ENCODE results near the gene TTI1. TPM values are rescaled to one million over a fixed set of nuclear protein-coding genes. Genes with fewer than 3 reads are reported as not detected.

Gene TTI1
- total RNA-seq, 1 experiment from 2014 or later, result 37.4 TPM

DNA sequence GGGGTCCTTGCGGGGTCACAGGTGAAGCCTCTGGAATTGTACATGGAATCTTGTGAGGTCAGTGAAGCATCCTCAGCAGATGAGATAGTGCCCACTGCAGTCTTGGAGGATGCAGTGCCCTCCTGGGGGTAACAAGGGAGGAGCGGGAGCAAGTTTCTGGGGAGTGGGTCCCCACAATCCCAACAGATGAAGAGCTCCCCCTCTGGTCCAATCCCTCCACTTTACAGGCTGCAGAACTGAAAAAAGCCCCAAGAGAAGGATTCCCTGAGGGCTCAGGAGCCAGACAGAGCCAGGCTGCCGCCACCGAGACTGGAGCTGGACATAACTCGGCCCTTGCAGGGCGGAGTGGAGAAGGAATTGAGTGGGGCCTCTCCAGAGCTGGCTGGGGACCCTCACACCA, 52.4 kb downstream of the TTI1 start:
- WGBS (ENCODE audit: extremely low coverage, insufficient read length, low lambda C conversion rate), result no CpG with 5 or more reads among the region's 6 CpGs
- no peaks in the 10 kb centered on the region for H3K9me3 Mint-ChIP-seq
- no peak for DNase-seq
- no peak overlapping the region for H3K4me3 Mint-ChIP-seq
- Histone ChIP-seq H4K20me1 (ENCODE audit: control insufficient read depth, insufficient read depth, insufficient read length) (no peaks in the 10 kb centered on the region), H3K79me2 (ENCODE audit: insufficient read depth, low read length) (no peaks in the 10 kb centered on the region), H4K8ac (replicated peaks; ENCODE audit: insufficient read length, low read depth, low read length) (no peak overlapping the region), H2AK5ac (ENCODE audit: insufficient read length, low read length) (no peak overlapping the region), H2BK120ac (ENCODE audit: low read depth, low read length, poor library complexity, severe bottlenecking) (no peak overlapping the region), H2AFZ (ENCODE audit: low read length) (no peak overlapping the region), H4K5ac (ENCODE audit: insufficient read length, low read depth, low read length) (no peak overlapping the region), H3T11ph (ENCODE audit: low read length) (no peak overlapping the region), H3K79me1 (ENCODE audit: insufficient read depth, low read depth, low read length, poor library complexity, severe bottlenecking) (no peaks in the 10 kb centered on the region), H3K23me2 (ENCODE audit: insufficient read length, low read depth, low read length, poor library complexity, severe bottlenecking) (peaks cover 3% of the 10 kb centered on the region), H3K56ac (ENCODE audit: insufficient read length, low read depth, low read length) (no peak overlapping the region), H2BK20ac (ENCODE audit: low read depth, low read length, poor library complexity, severe bottlenecking) (no peak overlapping the region), H3K23ac (ENCODE audit: insufficient read length, low read depth, low read length) (no peak overlapping the region), H3K4me2 (ENCODE audit: insufficient read depth, insufficient read length, low read length) (no peak overlapping the region), H2BK12ac (ENCODE audit: insufficient read length, low read depth, low read length) (no peak overlapping the region), H3K4ac (ENCODE audit: low read depth, low read length) (no peak overlapping the region), H2BK5ac (ENCODE audit: insufficient read length, low read length) (no peak overlapping the region), H2BK15ac (ENCODE audit: low read depth, low read length) (no peak overlapping the region), H4K91ac (ENCODE audit: insufficient read length, low read depth, low read length) (no peak overlapping the region), H3K14ac (ENCODE audit: insufficient read depth, low read length) (no peak overlapping the region), H3K27ac (ENCODE audit: insufficient read length, low read depth, low read length) (no peak overlapping the region), H3K4me1 (ENCODE audit: insufficient read depth, low read length) (0 out of 2 replicates have a peak, but pooled peaks cover 2% of the 10 kb centered on the region), H3K9me3 (ENCODE audit: control insufficient read depth, low read depth, low read length) (no peaks in the 10 kb centered on the region), H3K18ac (ENCODE audit: insufficient read length, low read depth, low read length) (no peak overlapping the region), H3K27me3 (ENCODE audit: insufficient read depth, low read length) (no peaks in the 10 kb centered on the region), H3K9ac (ENCODE audit: extremely low read depth, insufficient read length, low read length) (no peak overlapping the region)
- peaks cover 14 to 31% of the 10 kb centered on the region in 2 experiments for H3K4me1 Mint-ChIP-seq
- H3K27me3 Mint-ChIP-seq (ENCODE audit: low read depth), result peaks cover 7% of the 10 kb centered on the region
- TF ChIP-seq, protein P1, sequence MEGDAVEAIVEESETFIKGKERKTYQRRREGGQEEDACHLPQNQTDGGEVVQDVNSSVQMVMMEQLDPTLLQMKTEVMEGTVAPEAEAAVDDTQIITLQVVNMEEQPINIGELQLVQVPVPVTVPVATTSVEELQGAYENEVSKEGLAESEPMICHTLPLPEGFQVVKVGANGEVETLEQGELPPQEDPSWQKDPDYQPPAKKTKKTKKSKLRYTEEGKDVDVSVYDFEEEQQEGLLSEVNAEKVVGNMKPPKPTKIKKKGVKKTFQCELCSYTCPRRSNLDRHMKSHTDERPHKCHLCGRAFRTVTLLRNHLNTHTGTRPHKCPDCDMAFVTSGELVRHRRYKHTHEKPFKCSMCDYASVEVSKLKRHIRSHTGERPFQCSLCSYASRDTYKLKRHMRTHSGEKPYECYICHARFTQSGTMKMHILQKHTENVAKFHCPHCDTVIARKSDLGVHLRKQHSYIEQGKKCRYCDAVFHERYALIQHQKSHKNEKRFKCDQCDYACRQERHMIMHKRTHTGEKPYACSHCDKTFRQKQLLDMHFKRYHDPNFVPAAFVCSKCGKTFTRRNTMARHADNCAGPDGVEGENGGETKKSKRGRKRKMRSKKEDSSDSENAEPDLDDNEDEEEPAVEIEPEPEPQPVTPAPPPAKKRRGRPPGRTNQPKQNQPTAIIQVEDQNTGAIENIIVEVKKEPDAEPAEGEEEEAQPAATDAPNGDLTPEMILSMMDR (conservative IDR thresholded peaks at IDR 0.05), result peak; percentile 38; the same call in 2 of the 3 replicates
- H3K36me3 Mint-ChIP-seq (ENCODE audit: insufficient read depth in 1 of 3, low read depth in 3 of 3), result peaks cover 11 to 21% (median 15%) of the 10 kb centered on the region in 3 experiments; a peak in 6 of 7 replicates
- no peak overlapping the region for H3K27ac Mint-ChIP-seq

Data from H9 (cell line).